ENCODE measurements around the gene MARF1.
A peak's percentile ranks its signal among the peaks of the same experiment; 100 is the strongest.
"Not testable (repeated sequence)": the region's sequence is repeated elsewhere in the genome, so short reads cannot be mapped to it uniquely, and the experiment has no call there.

MARF1 gene

GRCh38 chr16:15652293-15653001, 9.5 kb upstream of the MARF1 start:
- Histone ChIP-seq H3K27me3 (ENCODE audit: insufficient read depth, low read length) (no peaks in the 10 kb centered on the region), H3K9me3 (ENCODE audit: insufficient read depth, low read depth, low read length) (no peaks in the 10 kb centered on the region), H3K4me1 (ENCODE audit: insufficient read depth, low read length) (peaks cover 3% of the 10 kb centered on the region; the same call in 1 of the 2 replicates), H3K9ac (ENCODE audit: low read depth, low read length) (no peak overlapping the region), H3K27ac (ENCODE audit: low read length) (no peak overlapping the region), H3K36me3 (ENCODE audit: insufficient read depth, low read depth, low read length) (0 out of 2 replicates have a peak, but pooled peaks cover 3% of the 10 kb centered on the region), H3K4me3 (ENCODE audit: low read length) (no peak overlapping the region)

GRCh38 chr16:15650698-15651171, 7.8 kb upstream of the MARF1 start:
- H3K4me1 ChIP-seq (ENCODE audit: insufficient read depth, low read length), result peaks cover 3% of the 10 kb centered on the region; the same call in 1 of the 2 replicates

GRCh38 chr16:15650019-15650697, 7.2 kb upstream of the MARF1 start, which contains the start of gene NDE1:
TSS of gene NDE1 (plus strand) at chr16:15650245. CDS start at chr16:15664779, 14,534 bp downstream.
- 0 out of 2 replicates have a peak, but pooled peaks cover 3% of the 10 kb centered on the region for H3K36me3 ChIP-seq (ENCODE audit: insufficient read depth, low read depth, low read length)
- H3K27ac ChIP-seq (ENCODE audit: low read length), result no peak within 1 kb of the TSS
- H3K9me3 ChIP-seq (ENCODE audit: insufficient read depth, low read depth, low read length), result no peaks in the 10 kb centered on the region
- H3K4me1 ChIP-seq (ENCODE audit: insufficient read depth, low read length), result peaks cover 3% of the 10 kb centered on the region; the same call in 1 of the 2 replicates
- peak within 1 kb of the TSS; percentile 76 for H3K9ac ChIP-seq (ENCODE audit: low read depth, low read length)
- no peaks in the 10 kb centered on the region for H3K27me3 ChIP-seq (ENCODE audit: insufficient read depth, low read length)
- peak within 1 kb of the TSS; percentile 87 for H3K4me3 ChIP-seq (ENCODE audit: low read length)

More at GRCh38 chr16:15650698-15651171, 7.8 kb upstream of the MARF1 start:
- Histone ChIP-seq H3K27ac (ENCODE audit: low read length) (no peak overlapping the region), H3K36me3 (ENCODE audit: insufficient read depth, low read depth, low read length) (0 out of 2 replicates have a peak, but pooled peaks cover 3% of the 10 kb centered on the region), H3K9ac (ENCODE audit: low read depth, low read length) (peak overlapping the region; percentile 76), H3K4me3 (ENCODE audit: low read length) (peak overlapping the region; percentile 87), H3K9me3 (ENCODE audit: insufficient read depth, low read depth, low read length) (no peaks in the 10 kb centered on the region), H3K27me3 (ENCODE audit: insufficient read depth, low read length) (no peaks in the 10 kb centered on the region)

GRCh38 chr16:15649727-15650018, 6.7 kb upstream of the MARF1 start:
- peak overlapping the region; percentile 35; the same call in 1 of the 2 replicates for H3K9ac ChIP-seq (ENCODE audit: low read depth, low read length)
- no peak overlapping the region for H3K27ac ChIP-seq (ENCODE audit: low read length)
- H3K4me3 ChIP-seq (ENCODE audit: low read length), result peak overlapping the region; percentile 65
- 0 out of 2 replicates have a peak, but pooled peaks cover 3% of the 10 kb centered on the region for H3K36me3 ChIP-seq (ENCODE audit: insufficient read depth, low read depth, low read length)
- H3K27me3 ChIP-seq (ENCODE audit: insufficient read depth, low read length), result no peaks in the 10 kb centered on the region
- H3K9me3 ChIP-seq (ENCODE audit: insufficient read depth, low read depth, low read length), result no peaks in the 10 kb centered on the region
- H3K4me1 ChIP-seq (ENCODE audit: insufficient read depth, low read length), result peaks cover 3% of the 10 kb centered on the region; the same call in 1 of the 2 replicates

GRCh38 chr16:15649311-15649710, 6.4 kb upstream of the MARF1 start:
- H3K27ac ChIP-seq (ENCODE audit: low read length); H3K4me1 ChIP-seq (ENCODE audit: insufficient read depth, low read length); H3K27me3 ChIP-seq (ENCODE audit: insufficient read depth, low read length); H3K36me3 ChIP-seq (ENCODE audit: insufficient read depth, low read depth, low read length); H3K9me3 ChIP-seq (ENCODE audit: insufficient read depth, low read depth, low read length): not testable (repeated sequence)
- peak overlapping the region; percentile 65 for H3K4me3 ChIP-seq (ENCODE audit: low read length)
- peak overlapping the region; percentile 35; the same call in 1 of the 2 replicates for H3K9ac ChIP-seq (ENCODE audit: low read depth, low read length)

GRCh38 chr16:15648135-15648730, 5.3 kb upstream of the MARF1 start:
- H3K4me3 ChIP-seq (ENCODE audit: low read length), result no peak overlapping the region
- no peaks in the 10 kb centered on the region for H3K9me3 ChIP-seq (ENCODE audit: insufficient read depth, low read depth, low read length)
- no peaks in the 10 kb centered on the region for H3K27me3 ChIP-seq (ENCODE audit: insufficient read depth, low read length)
- no peak overlapping the region for H3K27ac ChIP-seq (ENCODE audit: low read length)
- no peak overlapping the region for H3K9ac ChIP-seq (ENCODE audit: low read depth, low read length)
- H3K4me1 ChIP-seq (ENCODE audit: insufficient read depth, low read length), result peaks cover 9% of the 10 kb centered on the region; the same call in 1 of the 2 replicates
- H3K36me3 ChIP-seq (ENCODE audit: insufficient read depth, low read depth, low read length), result 0 out of 2 replicates have a peak, but pooled peaks cover 3% of the 10 kb centered on the region

- Histone ChIP-seq H3K36me3 (ENCODE audit: insufficient read depth, low read depth, low read length) (0 out of 2 replicates have a peak, but pooled peaks cover 3% of the 10 kb centered on the region), H3K9me3 (ENCODE audit: insufficient read depth, low read depth, low read length) (no peaks in the 10 kb centered on the region), H3K4me3 (ENCODE audit: low read length) (no peak overlapping the region), H3K4me1 (ENCODE audit: insufficient read depth, low read length) (peaks cover 9% of the 10 kb centered on the region; the same call in 1 of the 2 replicates), H3K27ac (ENCODE audit: low read length) (no peak overlapping the region), H3K9ac (ENCODE audit: low read depth, low read length) (no peak overlapping the region), H3K27me3 (ENCODE audit: insufficient read depth, low read length) (no peaks in the 10 kb centered on the region)
Observed at GRCh38 chr16:15647294-15648014, 4.5 kb upstream of the MARF1 start.

- not testable (repeated sequence) for H3K27me3 ChIP-seq (ENCODE audit: insufficient read depth, low read length); H3K36me3 ChIP-seq (ENCODE audit: insufficient read depth, low read depth, low read length); H3K9ac ChIP-seq (ENCODE audit: low read depth, low read length); H3K27ac ChIP-seq (ENCODE audit: low read length); H3K4me3 ChIP-seq (ENCODE audit: low read length); H3K9me3 ChIP-seq (ENCODE audit: insufficient read depth, low read depth, low read length)
- H3K4me1 ChIP-seq (ENCODE audit: insufficient read depth, low read length), result peaks cover 11% of the 10 kb centered on the region
Observed at GRCh38 chr16:15646557-15647293, 3.8 kb upstream of the MARF1 start.

GRCh38 chr16:15644962-15645465, 2.1 kb upstream of the MARF1 start:
- H3K27me3 ChIP-seq (ENCODE audit: insufficient read depth, low read length); H3K4me1 ChIP-seq (ENCODE audit: insufficient read depth, low read length); H3K4me3 ChIP-seq (ENCODE audit: low read length); H3K36me3 ChIP-seq (ENCODE audit: insufficient read depth, low read depth, low read length); H3K27ac ChIP-seq (ENCODE audit: low read length); H3K9me3 ChIP-seq (ENCODE audit: insufficient read depth, low read depth, low read length); H3K9ac ChIP-seq (ENCODE audit: low read depth, low read length): not testable (repeated sequence)

- H3K27ac ChIP-seq (ENCODE audit: low read length), result no peak overlapping the region
- H3K27me3 ChIP-seq (ENCODE audit: insufficient read depth, low read length), result no peaks in the 10 kb centered on the region
- H3K4me1 ChIP-seq (ENCODE audit: insufficient read depth, low read length), result peaks cover 9% of the 10 kb centered on the region
- H3K9me3 ChIP-seq (ENCODE audit: insufficient read depth, low read depth, low read length), result no peaks in the 10 kb centered on the region
- peak overlapping the region; percentile 99 for H3K4me3 ChIP-seq (ENCODE audit: low read length)
- H3K36me3 ChIP-seq (ENCODE audit: insufficient read depth, low read depth, low read length), result no peaks in the 10 kb centered on the region
- peak overlapping the region; percentile 100; the same call in 1 of the 2 replicates for H3K9ac ChIP-seq (ENCODE audit: low read depth, low read length)
Observed at GRCh38 chr16:15644267-15644961, 1.5 kb upstream of the MARF1 start.

Measured in iPS-20b (cell line).